ENCODE measurements around the gene BAZ1A. TPM values are rescaled to one million over a fixed set of nuclear protein-coding genes. Genes with fewer than 3 reads are reported as not detected.
A peak's percentile ranks its signal among the peaks of the same experiment; 100 is the strongest.

Gene BAZ1A
- total RNA-seq, 1 experiment from 2014 or later = 24.2 TPM

DNA sequence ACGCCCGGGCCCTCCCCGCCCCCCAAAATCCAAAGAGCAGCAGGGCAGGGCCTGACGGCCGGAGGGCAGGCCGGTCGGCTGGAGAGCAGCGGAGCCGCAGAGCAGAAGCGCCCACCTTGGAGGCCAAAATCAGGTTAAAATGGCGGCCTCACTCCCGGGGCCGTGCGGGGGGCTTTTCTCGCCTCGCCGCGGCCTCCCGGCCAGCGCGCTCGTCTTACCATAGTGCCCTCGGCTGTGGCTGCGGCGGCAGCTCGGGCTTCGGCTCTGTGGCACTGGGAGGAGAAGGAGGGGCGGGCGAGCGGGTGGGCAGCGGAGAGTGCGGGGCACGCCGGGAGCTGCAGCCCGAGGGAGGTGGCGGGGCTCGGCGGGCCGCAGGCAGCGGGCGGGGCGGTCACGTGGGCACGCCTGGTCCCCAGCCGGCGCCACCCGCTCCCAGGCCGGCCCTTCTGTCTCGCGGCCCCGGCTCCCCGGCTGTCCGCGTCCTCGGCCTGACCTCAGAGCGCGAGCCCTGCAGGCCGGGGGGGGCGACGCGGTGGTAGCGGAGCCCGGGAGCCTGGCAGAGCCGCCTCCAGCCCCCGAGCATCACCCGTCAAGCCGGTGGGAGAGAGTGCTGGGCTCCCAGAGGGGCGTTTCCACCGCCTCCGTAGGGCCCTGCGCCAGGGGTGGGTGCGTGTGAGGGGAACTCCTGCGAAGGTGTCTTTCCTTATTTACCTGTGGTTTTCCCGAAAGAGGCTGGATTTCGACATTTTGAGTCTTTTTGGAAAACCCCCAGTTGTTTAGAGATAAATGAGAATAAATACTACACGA lies 160.6 kb downstream of the BAZ1A start, which contains the start of gene CFL2:
Gene CFL2 (minus strand): TSS at position 274 of the 807 bp plus-strand sequence. CDS start 53 bp downstream, at position 221.
- peak within 1 kb of the TSS; percentile 73 for H3K27ac ChIP-seq (ENCODE audit: low read depth, low read length)
- peaks cover 29% of the 10 kb centered on the region for H3K79me2 ChIP-seq (ENCODE audit: insufficient read depth, low read length)
- H3K9ac ChIP-seq (ENCODE audit: low read length) = peak within 1 kb of the TSS; percentile 84
- H3K4me2 ChIP-seq (ENCODE audit: low read length) = peak within 1 kb of the TSS; percentile 88
- no peak within 1 kb of the TSS for H2AFZ ChIP-seq (ENCODE audit: low read depth, low read length, poor library complexity, severe bottlenecking)
- H3K4me1 ChIP-seq (ENCODE audit: control insufficient read depth in 1 of 2, insufficient read depth in 2 of 2, low read length in 2 of 2) = peaks cover 10 to 41% of the 10 kb centered on the region in 2 experiments
- ATAC-seq (peak; percentile 96), DNase-seq (ENCODE audit: low read depth, low spot score) (peak; percentile 32)
- peak; percentile 87 for TF ChIP-seq ZFX (IDR thresholded peaks at IDR 0.05)
- TF ChIP-seq POLR2AphosphoS5 (IDR thresholded peaks at IDR 0.05; ENCODE audit: low read depth, low read length) = peak; percentile 84
- TF ChIP-seq EGR1 (IDR thresholded peaks at IDR 0.05; ENCODE audit: low read depth) = peak; percentile 55; the same call in 1 of the 2 replicates
- peak; percentile 5 for TF ChIP-seq YY1 (IDR thresholded peaks at IDR 0.05; ENCODE audit: extremely low read depth, insufficient replicate concordance, low read depth, low read length)
- no peak for TF ChIP-seq FOSL1 (IDR thresholded peaks at IDR 0.05; ENCODE audit: low read depth)
- no peak for TF ChIP-seq CEBPB (IDR thresholded peaks at IDR 0.05; ENCODE audit: low read depth)
- no peak for TF ChIP-seq SRF (IDR thresholded peaks at IDR 0.05; ENCODE audit: low read depth)
- TF ChIP-seq SIN3A (IDR thresholded peaks at IDR 0.05; ENCODE audit: low read depth) = peak; percentile 4; the same call in 1 of the 2 replicates
- TF ChIP-seq ELF1 (IDR thresholded peaks at IDR 0.05; ENCODE audit: borderline replicate concordance, low read depth) = no peak
- TF ChIP-seq TCF7L2 (IDR thresholded peaks at IDR 0.05; ENCODE audit: borderline replicate concordance, extremely low read depth, insufficient read depth, insufficient read length) = peak; percentile 18
- TF ChIP-seq SP1 (IDR thresholded peaks at IDR 0.05; ENCODE audit: low read depth) = no peak
- TF ChIP-seq, protein P1, sequence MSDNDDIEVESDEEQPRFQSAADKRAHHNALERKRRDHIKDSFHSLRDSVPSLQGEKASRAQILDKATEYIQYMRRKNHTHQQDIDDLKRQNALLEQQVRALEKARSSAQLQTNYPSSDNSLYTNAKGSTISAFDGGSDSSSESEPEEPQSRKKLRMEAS (IDR thresholded peaks at IDR 0.05) = peak; percentile 55; the same call in 1 of the 2 replicates
- no peak for TF ChIP-seq POLR2A (IDR thresholded peaks at IDR 0.05; ENCODE audit: borderline replicate concordance, extremely low read depth, insufficient read depth, insufficient read length)
- no peak for TF ChIP-seq ATF3 (IDR thresholded peaks at IDR 0.05)
- ChIA-PET CTCF (interaction anchor here (1.0 kb wide), 1 partner anchor 8 kb away, joined by 4 read pairs; no protein-coding TSS in a partner anchor), POLR2A (interaction anchor here (1.4 to 3.5 kb wide), 2 partner anchors 14 to 21 kb away, joined by 3 to 14 read pairs; no protein-coding TSS in a partner anchor), RAD21 (ENCODE audit: low non-redundant PET in 1 of 2, low total read pairs in 2 of 2, uncharacterized antibody in 2 of 2, unreplicated experiment in 2 of 2) (no interaction called here)
- H3K4me3 ChIP-seq (replicated peaks in 1 of 2; ENCODE audit: low read depth in 1 of 2, low read length in 2 of 2) = peak within 1 kb of the TSS; percentile 73
- intact Hi-C loops (cut with micrococcal nuclease) = no loop called here
- no peaks in the 10 kb centered on the region for H3K9me3 ChIP-seq (ENCODE audit: control insufficient read depth in 1 of 2, insufficient read depth in 1 of 2, low read depth in 1 of 2, low read length in 2 of 2)
- H3K36me3 ChIP-seq (ENCODE audit: control insufficient read depth in 1 of 2, insufficient read depth in 2 of 2, low read length in 2 of 2) = peaks cover 4 to 11% of the 10 kb centered on the region in 2 experiments; a peak in 2 of 4 replicates
- H3K27me3 ChIP-seq (ENCODE audit: insufficient read depth, low read length) = no peaks in the 10 kb centered on the region
- H4K20me1 ChIP-seq (ENCODE audit: insufficient read depth) = no peaks in the 10 kb centered on the region
- BruUV-seq (replicated peaks) = no TSS peak
- no peaks in the 10 kb centered on the region for H3K9me2 ChIP-seq (ENCODE audit: insufficient read depth)

All from HCT116 (cell line).